Fibroblast of mammary gland (primary cell): ENCODE measurements around the gene HPSE.

Source experiments
- DNase-seq: peaks from one replicate; pipeline ENCODE4 v3.0.0-alpha.2; 2010; ENCODE audit warnings: low read depth
- H3K4me3 ChIP-seq: 2 replicates; pipeline ENCODE4 v1.5.1; 2011; ENCODE audit warnings: low read depth, mild to moderate bottlenecking, low read length, moderate library complexity; ENCODE audit not compliant: control insufficient read depth
- TF ChIP-seq, protein P1 (sequence below): conservative IDR thresholded peaks from 2 replicates; pipeline ENCODE4 v1.5.1; 2011; ENCODE audit warnings: low read depth, low read length, inconsistent platforms; ENCODE audit not compliant: control insufficient read depth, insufficient read depth

The HPSE gene

DNA sequence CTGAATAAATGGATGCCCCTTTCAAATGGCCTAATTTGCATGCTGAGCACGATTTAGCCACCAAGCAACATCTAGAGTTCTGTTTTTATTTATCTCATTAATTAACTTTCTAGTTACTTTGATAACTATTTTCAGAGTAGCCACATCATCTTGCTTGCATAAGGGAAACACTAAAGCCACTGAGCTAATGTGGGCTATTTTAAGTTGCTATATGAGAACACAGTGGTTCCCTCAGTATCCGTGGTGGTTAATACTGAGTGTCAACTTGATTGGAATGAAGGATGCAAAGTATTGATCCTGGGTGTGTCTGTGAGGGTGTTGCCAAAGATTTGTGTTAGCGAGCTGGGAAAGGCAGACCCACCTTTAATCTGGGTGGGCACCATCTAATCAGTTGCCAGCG lies 25.4 kb upstream of the HPSE start:
- H3K4me3 ChIP-seq, result no peak overlapping the region
- DNase-seq, result no peak
- TF ChIP-seq, protein P1, sequence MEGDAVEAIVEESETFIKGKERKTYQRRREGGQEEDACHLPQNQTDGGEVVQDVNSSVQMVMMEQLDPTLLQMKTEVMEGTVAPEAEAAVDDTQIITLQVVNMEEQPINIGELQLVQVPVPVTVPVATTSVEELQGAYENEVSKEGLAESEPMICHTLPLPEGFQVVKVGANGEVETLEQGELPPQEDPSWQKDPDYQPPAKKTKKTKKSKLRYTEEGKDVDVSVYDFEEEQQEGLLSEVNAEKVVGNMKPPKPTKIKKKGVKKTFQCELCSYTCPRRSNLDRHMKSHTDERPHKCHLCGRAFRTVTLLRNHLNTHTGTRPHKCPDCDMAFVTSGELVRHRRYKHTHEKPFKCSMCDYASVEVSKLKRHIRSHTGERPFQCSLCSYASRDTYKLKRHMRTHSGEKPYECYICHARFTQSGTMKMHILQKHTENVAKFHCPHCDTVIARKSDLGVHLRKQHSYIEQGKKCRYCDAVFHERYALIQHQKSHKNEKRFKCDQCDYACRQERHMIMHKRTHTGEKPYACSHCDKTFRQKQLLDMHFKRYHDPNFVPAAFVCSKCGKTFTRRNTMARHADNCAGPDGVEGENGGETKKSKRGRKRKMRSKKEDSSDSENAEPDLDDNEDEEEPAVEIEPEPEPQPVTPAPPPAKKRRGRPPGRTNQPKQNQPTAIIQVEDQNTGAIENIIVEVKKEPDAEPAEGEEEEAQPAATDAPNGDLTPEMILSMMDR, result no peak

DNA sequence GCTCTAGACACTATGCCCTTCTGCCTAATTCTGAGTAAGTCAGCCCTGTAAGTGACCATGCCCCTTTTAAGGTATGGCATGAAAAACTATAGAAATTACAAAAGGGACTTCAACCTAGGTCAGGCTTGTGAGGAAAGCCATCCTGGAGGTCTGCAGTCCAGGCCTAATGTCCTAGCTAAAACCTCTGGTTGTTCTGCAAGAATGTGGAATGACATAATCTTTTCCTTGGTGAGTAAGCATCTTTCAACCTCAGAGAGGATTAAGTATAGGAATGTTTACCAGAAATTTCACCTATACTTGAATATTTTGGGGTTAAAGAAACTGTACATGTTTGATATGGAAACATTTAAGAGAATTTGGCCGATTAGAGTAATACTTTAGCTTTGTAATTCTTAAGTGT lies 23.8 kb upstream of the HPSE start:
- H3K4me3 ChIP-seq, result no peak overlapping the region
- DNase-seq, result peak; percentile 71
- TF ChIP-seq, protein P1, result no peak

GRCh38 chr4:83356899-83357661 lies 22.4 kb upstream of the HPSE start:
- peak; percentile 94 for DNase-seq
- no peak overlapping the region for H3K4me3 ChIP-seq
- TF ChIP-seq, protein P1, result no peak

GRCh38 chr4:83353516-83353915 lies 18.9 kb upstream of the HPSE start:
- no peak for DNase-seq
- TF ChIP-seq, protein P1, result no peak
- H3K4me3 ChIP-seq, result no peak overlapping the region

DNA sequence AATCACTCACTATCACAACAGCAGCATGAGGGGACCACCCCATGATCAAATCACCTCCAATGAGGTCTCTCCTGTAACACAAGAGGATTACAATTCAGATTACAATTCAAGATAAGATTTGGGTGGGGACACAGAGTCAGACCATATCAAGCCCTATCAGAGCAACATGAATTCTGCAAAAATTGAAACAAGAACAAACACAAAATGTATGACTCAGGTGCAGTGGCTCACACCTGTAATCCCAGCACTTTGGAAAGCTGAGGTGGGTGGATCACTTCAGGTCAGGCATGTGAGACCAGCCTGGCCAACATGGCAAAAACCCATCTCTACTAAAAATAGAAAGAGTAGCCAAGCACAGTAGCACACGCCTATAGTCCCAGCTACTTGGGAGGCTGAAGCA lies 13.4 kb upstream of the HPSE start:
- H3K4me3 ChIP-seq, result no peak overlapping the region
- TF ChIP-seq, protein P1, result no peak
- no peak for DNase-seq

- TF ChIP-seq, protein P1, result no peak
- H3K4me3 ChIP-seq, result no peak overlapping the region
- DNase-seq, result peak; percentile 23
These were observed 7.8 kb upstream of the HPSE start for GRCh38 chr4:83342476-83342875.

DNA sequence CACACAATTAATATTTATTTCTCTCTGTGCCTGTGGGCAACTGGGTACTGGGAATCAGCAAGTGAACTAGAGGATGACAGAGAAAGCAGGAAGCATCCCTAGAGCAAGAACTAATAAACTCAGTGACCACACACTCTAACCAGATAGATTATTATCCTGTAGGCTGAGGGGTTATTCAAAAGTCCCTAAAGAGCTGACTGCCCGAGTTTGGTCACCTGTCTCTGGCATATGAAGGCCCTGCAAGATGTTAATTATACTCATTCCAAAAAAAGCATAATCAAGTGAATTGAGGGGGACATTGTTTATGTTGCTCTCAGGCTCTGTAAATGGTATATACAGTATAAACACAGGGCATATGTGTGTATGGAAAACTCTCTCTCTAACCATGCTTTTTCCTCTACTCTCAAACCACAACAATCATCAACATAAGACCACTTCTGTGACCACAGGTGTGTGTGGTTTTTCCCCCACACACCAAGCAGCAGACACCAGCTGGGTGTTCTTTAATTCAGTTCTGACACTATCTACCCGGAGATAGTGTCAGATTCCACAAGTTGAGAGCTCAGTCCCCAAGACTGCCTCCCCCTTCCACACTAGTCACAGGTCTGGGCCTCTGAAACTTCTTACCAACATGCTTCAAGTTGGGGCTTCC lies 6.2 kb upstream of the HPSE start:
- TF ChIP-seq, protein P1, result no peak
- no peak overlapping the region for H3K4me3 ChIP-seq
- no peak for DNase-seq
